ENCODE data around the gene FBXO5. TPM values are rescaled to one million over a fixed set of nuclear protein-coding genes. Genes with fewer than 3 reads are reported as not detected.

The FBXO5 gene
- polyA plus RNA-seq, 1 of the 3 experiments (the other 2 are of a cell fraction): 12.5 TPM

GRCh38 chr6:152952045-152952444 is 30.8 kb downstream of the FBXO5 start:
- no peaks in the 10 kb centered on the region for H3K79me2 ChIP-seq (ENCODE audit: insufficient read depth)
- 6% methylated on average over 1 of the region's 1 CpG for WGBS (ENCODE audit: low lambda C conversion rate)
- H3K9me3 ChIP-seq: no peaks in the 10 kb centered on the region
- no peak overlapping the region for H3K9ac ChIP-seq
- peaks cover 2 to 13% of the 10 kb centered on the region in 2 experiments; a peak in 3 of 4 replicates for H3K4me1 ChIP-seq (ENCODE audit: control insufficient read depth in 1 of 2, insufficient read depth in 2 of 2, low read depth in 1 of 2, low read length in 1 of 2)
- 0 out of 2 replicates have a peak overlapping the region, but pooled peaks have one; percentile 13 for H2AFZ ChIP-seq (ENCODE audit: low read depth)
- H3K27ac ChIP-seq (ENCODE audit: low read depth in 2 of 2, low read length in 1 of 2): peak overlapping the region in 1 of 2 experiments; percentile 44; a peak in 2 of 4 replicates
- no peak for DNase-seq
- no peak overlapping the region for H3K4me3 ChIP-seq (ENCODE audit: low read depth in 2 of 2, low read length in 1 of 2)
- no peaks in the 10 kb centered on the region for H3K27me3 ChIP-seq (ENCODE audit: insufficient read depth)
- H3K9me2 ChIP-seq: no peaks in the 10 kb centered on the region
- H3F3A ChIP-seq (replicated peaks; ENCODE audit: insufficient read depth): peaks cover 7% of the 10 kb centered on the region
- peak overlapping the region; percentile 37; the same call in 1 of the 2 replicates for H3K4me2 ChIP-seq
- ChIA-PET POLR2A (no interaction called here), CTCF (interaction anchor here (0.6 to 6.7 kb wide), 8 partner anchors 73 to 467 kb away, joined by 3 to 156 read pairs (median 4); partner anchors contain the start of gene VIP)
- no peaks in the 10 kb centered on the region for H4K20me1 ChIP-seq (ENCODE audit: insufficient read depth)
- H3K36me3 ChIP-seq (replicated peaks in 1 of 2; ENCODE audit: control insufficient read depth in 1 of 2, insufficient read depth in 2 of 2, low read length in 1 of 2): no peaks in the 10 kb centered on the region
- TF ChIP-seq CHD2 (IDR thresholded peaks at IDR 0.05; ENCODE audit: low read length, partially characterized antibody) (no peak), TAF1 (IDR thresholded peaks at IDR 0.05; ENCODE audit: borderline replicate concordance, low read depth, low read length) (0 out of 2 replicates have a peak, but pooled peaks have one; percentile 13), NRF1 (IDR thresholded peaks at IDR 0.05; ENCODE audit: low read depth, low read length) (no peak), RAD21 (IDR thresholded peaks at IDR 0.05; ENCODE audit: low read length) (no peak), USF2 (IDR thresholded peaks at IDR 0.05; ENCODE audit: borderline replicate concordance, low read depth, low read length) (no peak), MXI1 (IDR thresholded peaks at IDR 0.05; ENCODE audit: low read depth, low read length) (no peak), PBX3 (IDR thresholded peaks at IDR 0.05) (peak; percentile 84), TCF12 (IDR thresholded peaks at IDR 0.05) (peak; percentile 82), TEAD4 (IDR thresholded peaks at IDR 0.05; ENCODE audit: borderline replicate concordance, insufficient read depth) (peak; percentile 78; the same call in 1 of the 2 replicates), FOXJ3 (CRISPR knock-in tag; IDR thresholded peaks at IDR 0.05) (no peak), POLR2AphosphoS5 (IDR thresholded peaks at IDR 0.05; ENCODE audit: low read depth, low read length) (peak; percentile 41; the same call in 1 of the 2 replicates), JUND (IDR thresholded peaks at IDR 0.05) (peak; percentile 82), RCOR1 (IDR thresholded peaks at IDR 0.05; ENCODE audit: low read length) (no peak), YY1 (IDR thresholded peaks at IDR 0.05; ENCODE audit: low read depth) (no peak), ELF1 (IDR thresholded peaks at IDR 0.05) (no peak), GATA2 (CRISPR knock-in tag; IDR thresholded peaks at IDR 0.05) (no peak), RFX5 (IDR thresholded peaks at IDR 0.05; ENCODE audit: low read length) (no peak), NFIC (IDR thresholded peaks at IDR 0.05; ENCODE audit: borderline replicate concordance) (peak; percentile 62), RXRA (IDR thresholded peaks at IDR 0.05; ENCODE audit: borderline replicate concordance, low read depth) (peak; percentile 80), REST (IDR thresholded peaks at IDR 0.05; ENCODE audit: low read depth, low read length) (no peak), FOSL2 (IDR thresholded peaks at IDR 0.05; ENCODE audit: borderline replicate concordance, low read depth) (peak; percentile 75), EZH2phosphoT487 (IDR thresholded peaks at IDR 0.05; ENCODE audit: borderline replicate concordance, low read depth) (no peak), ZBTB33 (IDR thresholded peaks at IDR 0.05; ENCODE audit: borderline replicate concordance, low read depth) (0 out of 2 replicates have a peak, but pooled peaks have one; percentile 24), FOXM1 (IDR thresholded peaks at IDR 0.05; ENCODE audit: low read depth) (peak; percentile 64), EP300 (IDR thresholded peaks at IDR 0.05; ENCODE audit: borderline replicate concordance in 1 of 2, low read depth in 1 of 2, low read length in 1 of 2) (peak; percentile 36 to 84; a peak in 2 of 4 replicates), CTCF (IDR thresholded peaks at IDR 0.05) (no peak)
